ENCODE measurements around the gene PRDM15.

The PRDM15 gene

DNA sequence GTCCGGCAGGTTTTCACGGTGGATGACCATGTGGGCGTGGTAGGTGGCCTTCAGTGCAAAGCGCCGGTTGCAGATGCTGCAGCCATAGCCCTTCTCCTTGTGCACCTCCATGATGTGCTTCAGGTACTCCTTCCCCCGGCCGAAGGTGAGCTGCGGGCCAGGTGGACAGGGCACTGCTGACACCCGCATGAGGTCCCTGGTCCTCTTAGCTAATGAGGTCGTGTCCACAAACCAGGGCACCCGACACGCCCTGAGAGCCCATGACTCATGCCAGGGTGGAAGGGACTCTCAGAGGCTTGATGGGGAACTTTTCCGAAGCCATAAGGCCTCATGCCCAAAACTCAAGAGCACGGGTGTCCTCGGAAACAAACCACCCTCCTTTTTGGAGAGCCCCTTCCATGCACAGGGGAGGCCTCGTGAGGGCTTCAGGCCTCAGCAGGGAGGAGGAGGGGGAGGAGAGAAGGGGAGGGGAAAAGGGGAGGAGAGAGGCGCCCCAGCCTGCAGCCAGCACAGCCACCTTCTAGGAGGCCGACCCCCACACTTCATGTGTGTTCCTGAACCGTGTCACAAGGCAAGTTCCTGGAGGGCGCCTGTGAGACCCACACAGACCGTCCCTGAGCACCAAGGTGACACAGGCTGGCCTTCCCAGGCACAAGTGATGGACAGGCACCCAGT lies 57.9 kb downstream of the PRDM15 start:
- DNase-seq = no peak

GRCh38 chr21:41820384-41821080 lies 58.6 kb downstream of the PRDM15 start:
- no peak for DNase-seq

DNA sequence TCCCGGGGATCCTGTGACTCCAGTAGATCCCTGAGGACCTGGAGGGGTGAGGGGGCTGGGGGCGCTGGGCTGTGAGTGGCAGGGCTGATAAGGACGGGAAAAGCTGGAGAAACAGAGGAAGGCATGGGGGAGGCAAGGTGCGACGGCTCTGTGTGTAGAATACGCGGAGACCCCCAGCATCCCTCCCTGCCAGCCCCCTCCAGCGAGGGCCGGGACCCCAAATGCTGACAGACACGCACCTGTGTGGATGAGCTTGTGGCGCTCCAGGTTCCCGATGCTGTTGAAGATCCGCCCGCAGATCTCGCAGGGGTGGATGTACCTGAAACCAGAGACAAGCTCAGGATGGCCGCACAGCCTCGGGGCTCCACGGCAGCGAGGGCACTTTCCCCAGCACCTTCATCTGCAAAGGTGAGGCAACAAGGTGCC lies 59.3 kb downstream of the PRDM15 start:
- no peak for DNase-seq

GRCh38 chr21:41819236-41819855 lies 59.8 kb downstream of the PRDM15 start:
- DNase-seq = no peak

GRCh38 chr21:41817877-41818855 lies 61.0 kb downstream of the PRDM15 start:
- DNase-seq = no peak

DNA sequence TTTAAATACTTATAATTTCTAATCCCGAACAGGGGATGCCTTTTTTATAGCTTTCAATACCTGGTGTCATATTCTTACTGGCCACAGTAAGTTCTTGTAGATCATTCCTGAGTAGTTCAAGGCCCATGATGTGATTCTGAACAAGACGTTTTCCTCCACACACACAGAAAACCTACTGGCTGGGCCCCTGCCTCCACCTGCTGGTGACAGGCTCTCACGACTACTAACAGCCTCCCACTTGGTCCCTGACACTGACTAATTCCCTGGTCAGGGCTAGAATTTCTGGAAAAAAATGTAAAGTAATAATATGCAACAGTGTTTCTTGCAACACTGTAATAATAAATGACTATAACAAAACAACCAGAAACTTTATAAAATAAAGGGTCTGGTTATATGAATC lies 61.9 kb downstream of the PRDM15 start:
- no peak for DNase-seq

DNA sequence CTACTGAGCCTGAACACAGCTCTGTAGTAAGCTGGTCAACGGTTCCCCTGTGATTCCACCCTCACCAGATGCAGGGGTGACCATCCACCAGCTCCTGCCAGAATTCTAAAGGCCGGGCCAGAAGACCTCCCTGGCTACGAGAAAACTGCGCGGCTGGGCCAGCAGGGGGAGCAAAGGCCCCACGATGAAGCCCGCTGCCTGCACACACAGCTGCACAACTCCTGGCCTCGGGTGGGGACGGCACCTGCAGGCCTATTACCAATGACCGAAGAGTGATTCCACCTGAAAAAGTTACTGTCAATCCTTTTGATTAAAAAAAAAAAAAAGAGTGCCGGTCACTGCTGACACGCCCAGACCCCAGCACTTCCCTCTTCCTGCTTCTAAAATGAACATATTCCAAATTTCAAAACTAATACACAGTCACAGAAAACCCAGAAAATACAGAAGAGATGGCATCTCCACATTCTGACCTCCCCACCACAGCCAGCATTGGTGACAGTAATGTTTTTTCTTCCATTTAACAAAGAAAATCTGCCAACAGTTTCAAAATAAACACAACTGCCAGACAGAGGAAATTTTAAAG lies 62.5 kb downstream of the PRDM15 start:
- no peak for DNase-seq

DNA sequence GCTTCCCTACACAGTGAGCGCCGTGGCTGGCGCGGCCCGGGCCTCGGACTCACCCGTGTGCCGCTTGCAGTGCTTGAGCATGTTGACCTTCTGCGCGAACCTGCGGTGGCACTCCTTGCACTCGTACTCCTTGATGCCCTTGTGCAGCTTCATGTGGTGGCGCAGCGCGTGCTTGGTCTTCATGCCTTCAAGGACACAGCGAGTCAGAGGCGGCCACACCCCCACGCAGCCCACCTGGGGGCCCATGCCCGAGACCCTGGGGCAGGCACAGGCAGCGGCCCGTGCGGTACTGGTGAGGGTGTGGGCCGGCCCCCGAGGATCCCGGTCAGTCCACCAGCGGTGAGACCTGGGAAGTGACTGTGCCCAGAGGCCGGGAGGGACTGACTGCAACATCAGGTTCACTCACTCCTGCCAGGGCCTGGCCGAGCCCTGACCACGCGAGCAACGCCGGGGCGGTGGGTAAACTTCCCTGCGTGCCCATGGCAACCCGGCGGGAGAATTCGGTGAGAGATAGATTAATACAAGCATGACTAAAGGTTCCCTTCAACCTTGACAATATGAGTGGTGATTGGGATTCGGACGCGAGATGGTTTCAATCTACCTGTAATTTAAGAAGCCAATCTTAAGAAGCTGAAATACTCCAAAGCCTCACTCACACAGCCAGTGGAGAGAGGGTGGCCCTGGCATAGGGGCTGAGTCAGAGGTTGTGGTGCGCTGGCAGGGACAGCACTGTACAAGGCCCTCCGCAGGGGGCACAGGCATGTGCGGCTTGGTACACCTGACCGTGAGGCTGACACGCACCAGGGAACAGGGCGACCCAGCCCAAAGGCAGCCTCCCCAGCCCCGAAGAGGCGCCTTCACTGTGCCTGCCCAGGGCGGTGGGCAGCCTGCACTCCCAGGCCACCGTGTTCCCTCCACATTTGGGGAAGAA lies 63.2 kb downstream of the PRDM15 start:
- no peak for DNase-seq

GRCh38 chr21:41813226-41813625 lies 65.9 kb downstream of the PRDM15 start:
- DNase-seq = no peak

GRCh38 chr21:41812679-41813078 lies 66.5 kb downstream of the PRDM15 start:
- DNase-seq = no peak

GRCh38 chr21:41810597-41810932 lies 68.6 kb downstream of the PRDM15 start:
- no peak for DNase-seq

DNA sequence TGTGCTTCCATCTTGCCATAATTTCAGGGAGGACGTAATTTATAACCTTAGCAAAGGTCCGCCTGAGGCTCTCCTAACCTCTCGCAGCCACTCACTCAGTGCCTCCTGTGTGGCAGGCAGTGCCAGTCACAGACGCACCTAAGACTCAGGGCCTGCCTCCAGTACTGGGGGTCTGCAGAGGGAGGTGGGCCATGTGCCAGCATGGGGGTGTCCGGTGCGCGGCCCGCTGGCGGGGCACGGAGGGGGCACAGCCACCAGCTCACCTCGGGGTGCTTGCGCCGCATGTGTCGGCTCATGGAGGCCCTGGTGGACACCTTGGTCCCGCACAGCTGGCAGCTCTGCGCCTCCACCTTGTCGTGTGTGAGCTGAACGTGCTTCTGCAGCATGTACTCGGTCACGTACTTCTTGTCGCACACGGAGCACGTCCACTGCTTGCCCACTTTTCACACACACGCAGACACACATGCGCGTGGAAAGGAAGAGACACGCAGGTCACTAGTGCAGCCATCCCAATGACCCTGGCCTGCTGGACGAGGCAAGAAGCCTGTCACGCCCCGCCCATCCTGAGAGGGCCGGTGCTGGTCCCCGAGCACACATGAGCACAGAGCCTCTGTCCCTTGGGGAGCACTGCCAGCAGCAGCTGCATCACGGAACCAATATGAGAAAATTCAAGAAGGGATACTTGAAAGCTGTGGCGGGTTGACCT lies 69.1 kb downstream of the PRDM15 start:
- no peak for DNase-seq

- DNase-seq = no peak
These were observed 70.3 kb downstream of the PRDM15 start for GRCh38 chr21:41808846-41809245.

GRCh38 chr21:41808094-41808493 lies 71.0 kb downstream of the PRDM15 start:
- DNase-seq = no peak

- no peak for DNase-seq
These were observed 72.4 kb downstream of the PRDM15 start for GRCh38 chr21:41806773-41807172.

DNA sequence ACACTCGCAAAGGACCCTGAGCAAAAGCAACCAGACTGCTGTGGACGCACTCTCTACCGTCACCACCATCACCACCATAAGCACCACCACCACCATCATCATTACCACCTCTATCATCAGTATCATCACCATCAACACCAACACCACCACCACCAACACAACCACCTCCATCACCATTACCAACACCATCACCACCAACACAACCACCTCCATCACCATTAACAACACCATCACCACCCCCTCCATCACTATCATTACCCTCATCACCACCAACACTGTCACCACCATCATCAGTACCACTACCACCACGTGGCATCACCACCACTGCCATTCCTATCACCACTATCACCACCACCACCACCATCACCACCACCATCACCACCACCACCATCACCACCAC lies 73.5 kb downstream of the PRDM15 start:
- DNase-seq = no peak

DNA sequence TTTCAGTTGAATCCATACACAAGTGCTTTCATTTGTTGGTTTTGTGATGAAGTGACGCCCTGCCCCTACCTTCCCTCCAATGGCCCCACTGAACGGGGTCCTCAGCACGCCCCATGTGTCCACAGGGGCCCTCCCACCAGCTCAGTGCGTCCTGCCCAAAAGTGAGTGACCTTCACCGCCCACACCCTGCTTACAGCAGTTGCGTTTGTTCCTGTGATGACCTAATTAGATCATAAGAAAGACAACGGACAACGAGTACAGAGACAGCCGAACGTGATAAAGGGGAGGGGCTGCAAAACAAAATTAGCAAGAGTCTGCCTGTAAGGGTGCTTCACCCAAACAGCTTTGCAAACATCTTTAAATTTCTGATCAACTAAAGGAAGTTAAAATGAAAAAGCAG lies 74.1 kb downstream of the PRDM15 start:
- no peak for DNase-seq

DNA sequence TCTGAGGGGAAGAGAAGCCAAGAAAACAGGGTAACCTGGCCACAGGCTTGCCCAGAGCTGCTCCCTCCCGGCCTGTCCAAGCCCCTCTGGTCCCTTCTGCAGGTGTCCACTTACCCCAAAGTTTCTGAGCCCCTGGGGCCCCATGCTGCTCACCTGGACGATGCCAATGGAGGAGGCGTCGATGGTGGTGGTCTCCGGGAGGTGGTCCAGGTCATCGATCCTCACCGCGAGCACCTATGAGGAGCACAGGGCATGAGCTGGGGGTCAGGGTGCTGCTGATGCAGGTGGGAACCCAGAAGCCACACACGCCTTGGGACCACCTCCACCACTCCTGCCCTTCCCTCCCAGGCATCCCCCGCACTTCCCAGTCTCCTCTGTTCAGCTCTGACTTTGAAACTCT lies 74.8 kb downstream of the PRDM15 start:
- DNase-seq = no peak

DNA sequence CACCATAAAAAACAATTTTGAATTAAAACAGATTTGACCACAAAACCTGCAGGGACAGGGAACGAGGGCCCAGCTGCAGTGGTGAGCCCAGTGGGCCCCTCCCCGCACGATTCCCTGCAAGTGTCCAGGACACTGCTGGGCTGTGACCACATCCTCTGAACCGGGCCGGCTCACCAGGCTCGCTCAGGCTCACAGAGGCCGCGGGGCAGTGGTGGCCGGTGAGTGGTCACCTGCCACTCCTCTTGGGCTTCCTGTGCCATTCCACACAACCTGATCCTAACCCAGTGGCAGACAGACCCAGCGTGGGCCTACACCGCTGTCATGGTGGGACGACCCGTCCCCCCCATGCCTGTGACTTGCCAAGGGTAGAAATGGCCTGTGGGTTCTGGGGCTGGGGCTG lies 75.8 kb downstream of the PRDM15 start:
- no peak for DNase-seq

- DNase-seq = no peak
These were observed 76.5 kb downstream of the PRDM15 start for GRCh38 chr21:41802684-41803083.

GRCh38 chr21:41802198-41802584 lies 77.0 kb downstream of the PRDM15 start:
- DNase-seq = no peak

Data from SIG-M5 (cell line).